Keratinocyte (primary cell): Measurements from ENCODE around the gene NRG3. TPM values are rescaled to one million over a fixed set of nuclear protein-coding genes. Genes with fewer than 3 reads are reported as not detected.

Source experiments
- DNase-seq: peaks from one replicate; pipeline ENCODE4 v3.0.0-alpha.2; 2011; ENCODE audit warnings: low read depth, missing footprints, low spot score
- FAIRE-seq: peaks from 2 replicates; lab custom pipeline; 2011; peaks lifted over from hg19 to GRCh38; lab: Jason Lieb, UNC
- H2AFZ ChIP-seq: 2 replicates; pipeline ENCODE4 v1.6.0; 2012; ENCODE audit warnings: low read length, control low read depth, inconsistent platforms; ENCODE audit not compliant: control insufficient read depth
- H3K27ac ChIP-seq: 2 replicates; pipeline ENCODE4 v1.5.1; 2011; ENCODE audit warnings: low read length; ENCODE audit not compliant: control insufficient read depth, insufficient read depth
- H3K27me3 ChIP-seq: 3 replicates; pipeline ENCODE4 v1.6.0; 2011; ENCODE audit warnings: low read length; ENCODE audit not compliant: control insufficient read depth, insufficient read depth; ENCODE audit errors: extremely low read depth
- H3K36me3 ChIP-seq, 2 experiments: 2 replicates in 1 of 2; 3 replicates in 1 of 2; pipeline ENCODE4 v1.5.1; 2011; ENCODE audit warnings: low read length in 2 of 2, mild to moderate bottlenecking in 1 of 2; ENCODE audit not compliant: control insufficient read depth in 2 of 2, insufficient read depth in 2 of 2; ENCODE audit errors: extremely low read depth in 1 of 2
- H3K4me1 ChIP-seq: 3 replicates; pipeline ENCODE4 v1.5.1; 2011; ENCODE audit warnings: low read length; ENCODE audit not compliant: control insufficient read depth, insufficient read depth; ENCODE audit errors: extremely low read depth
- H3K4me2 ChIP-seq: 3 replicates; pipeline ENCODE4 v1.6.0; 2011; ENCODE audit warnings: low read depth, low read length; ENCODE audit not compliant: control insufficient read depth, insufficient read depth; ENCODE audit errors: extremely low read depth
- H3K4me3 ChIP-seq, 3 experiments: fragments of 200-600 bp in 1 of 3; sonication (generic) in 1 of 3; 2 replicates in 2 of 3; 3 replicates in 1 of 3; pipeline ENCODE4 v1.5.1; 2011 to 2016; ENCODE audit warnings: low read length in 3 of 3, mild to moderate bottlenecking in 3 of 3, control low read depth in 2 of 3, inconsistent platforms in 1 of 3, low read depth in 1 of 3, mixed read lengths in 1 of 3, mixed run types in 1 of 3, moderate library complexity in 1 of 3; ENCODE audit not compliant: control insufficient read depth in 2 of 3, insufficient read depth in 2 of 3; ENCODE audit errors: extremely low read depth in 1 of 3
- H3K79me2 ChIP-seq: 2 replicates; pipeline ENCODE4 v1.6.0; 2012; ENCODE audit warnings: low read length; ENCODE audit not compliant: control insufficient read depth, insufficient read depth
- H3K9ac ChIP-seq: 3 replicates; pipeline ENCODE4 v1.6.0; 2011; ENCODE audit warnings: low read length; ENCODE audit not compliant: control insufficient read depth, insufficient read depth; ENCODE audit errors: extremely low read depth
- H3K9me1 ChIP-seq: 3 replicates; pipeline ENCODE4 v1.6.0; 2011; ENCODE audit warnings: low read length; ENCODE audit not compliant: control insufficient read depth, insufficient read depth; ENCODE audit errors: extremely low read depth
- H3K9me3 ChIP-seq: 2 replicates; pipeline ENCODE4 v1.5.1; 2012; ENCODE audit warnings: low read depth, low read length; ENCODE audit not compliant: control insufficient read depth
- H4K20me1 ChIP-seq: 3 replicates; pipeline ENCODE4 v1.6.0; 2011; ENCODE audit warnings: low read length; ENCODE audit not compliant: control insufficient read depth, insufficient read depth; ENCODE audit errors: extremely low read depth
- CTCF ChIP-seq, 3 experiments: IDR thresholded peaks in 1 of 3; conservative IDR thresholded peaks in 1 of 3; optimal IDR thresholded peaks in 1 of 3; 2 replicates in 2 of 3; 3 replicates in 1 of 3; pipeline versions ENCODE3 to v1.5.1; 2011; ENCODE audit warnings: low read length in 3 of 3, mild to moderate bottlenecking in 3 of 3, moderate library complexity in 2 of 3, control low read depth in 1 of 3, inconsistent platforms in 1 of 3; ENCODE audit not compliant: insufficient read depth in 2 of 3; ENCODE audit errors: extremely low read depth in 1 of 3
- EZH2 ChIP-seq: IDR thresholded peaks from one replicate; pipeline ENCODE4 v1.6.1; 2012; ENCODE audit warnings: inconsistent platforms, mild to moderate bottlenecking, low read length, moderate library complexity
- dilution Hi-C: fragments of 300-500 bp; cut with MboI; formaldehyde crosslinking; loops from one replicate; pipeline ENCODE4 v1.7.0; 2020; ENCODE audit warnings: low sequenced_read_pairs; ENCODE audit not compliant: extremely low pct_ligation_motif_present
- polyA plus RNA-seq, 5 experiments: library from polyadenylated mRNA; depleted of rRNA in 3 of 5; stranded (reverse) in 3 of 5; stranded (forward) in 1 of 5; unstranded in 1 of 5; fragments of >200 nt; gene quantifications; 1 replicate in 1 of 5; 2 replicates in 3 of 5; 3 replicates in 1 of 5; pipeline versions ENCODE4 v1.2.1 to v1.2.3, GENCODE V29; 2011 to 2012; ENCODE audit warnings: missing spikeins in 2 of 5, low read depth in 1 of 5, low replicate concordance in 1 of 5

NRG3 gene
- polyA plus RNA-seq, 1 donor (not counting 4 experiments of a cell fraction or from before 2014, with no cell fraction given) = not detected

- no peaks in the 10 kb centered on the region for H3K79me2 ChIP-seq
- peaks cover 23% of the 10 kb centered on the region for H3K4me1 ChIP-seq
- peak overlapping the region; percentile 13 for H3K9ac ChIP-seq
- no peaks in the 10 kb centered on the region for H3K9me1 ChIP-seq
- peak overlapping the region; percentile 51 for H2AFZ ChIP-seq
- DNase-seq (peak; percentile 4), FAIRE-seq (peak; percentile 53)
- H3K9me3 ChIP-seq = no peaks in the 10 kb centered on the region
- no peaks in the 10 kb centered on the region for H4K20me1 ChIP-seq
- dilution Hi-C loops = no loop called here
- H3K4me2 ChIP-seq = peak overlapping the region; percentile 24
- H3K36me3 ChIP-seq = no peaks in the 10 kb centered on the region
- no peak overlapping the region for H3K4me3 ChIP-seq
- H3K27ac ChIP-seq = peak overlapping the region; percentile 63
- H3K27me3 ChIP-seq = no peaks in the 10 kb centered on the region
- TF ChIP-seq EZH2 = no peak
- TF ChIP-seq CTCF (optimal IDR thresholded peaks at IDR 0.05 in 1 of 3, IDR thresholded peaks at IDR 0.05 in 1 of 3, conservative IDR thresholded peaks at IDR 0.05 in 1 of 3; ENCODE audit: extremely low read depth in 1 of 3, insufficient read depth in 2 of 3, low read length in 3 of 3) = no peak
These were observed 1106.2 kb downstream of the NRG3 start for GRCh38 chr10:82981137-82981723.

- FAIRE-seq (peak; percentile 80), DNase-seq (peak; percentile 57)
- Histone ChIP-seq H3K79me2 (no peaks in the 10 kb centered on the region), H3K27ac (peak overlapping the region; percentile 63), H3K27me3 (no peaks in the 10 kb centered on the region), H3K4me2 (peak overlapping the region; percentile 24), H3K36me3 (no peaks in the 10 kb centered on the region), H4K20me1 (no peaks in the 10 kb centered on the region), H3K9ac (no peak overlapping the region), H2AFZ (peak overlapping the region; percentile 59), H3K4me3 (no peak overlapping the region), H3K4me1 (peaks cover 23% of the 10 kb centered on the region), H3K9me1 (no peaks in the 10 kb centered on the region), H3K9me3 (no peaks in the 10 kb centered on the region)
- dilution Hi-C loops = no loop called here
- TF ChIP-seq EZH2 = no peak
- TF ChIP-seq CTCF (optimal IDR thresholded peaks at IDR 0.05 in 1 of 3, IDR thresholded peaks at IDR 0.05 in 1 of 3, conservative IDR thresholded peaks at IDR 0.05 in 1 of 3; ENCODE audit: extremely low read depth in 1 of 3, insufficient read depth in 2 of 3, low read length in 3 of 3) = no peak
These were observed 1107.2 kb downstream of the NRG3 start for GRCh38 chr10:82982110-82982608.
